ENCODE results near the gene PINLYP. TPM values are rescaled to one million over a fixed set of nuclear protein-coding genes. Genes with fewer than 3 reads are reported as not detected.

Gene PINLYP
- total and polyA plus RNA-seq, 9 of the 15 experiments (the other 6 are each of a cell fraction or from before 2014, with no cell fraction given), result 1.00 to 6.7 (median 2.2) TPM

- no peak overlapping the region for H3K4me3 ChIP-seq
- CTCF ChIA-PET (ENCODE audit: low intra/inter-chr PET ratio), result no interaction called here
- H3K4me2 ChIP-seq (ENCODE audit: insufficient read depth, low read length), result no peak overlapping the region
- DNase-seq (ENCODE audit: extremely low read depth in 1 of 4, low spot score in 3 of 4), result no peak
- H2AFZ ChIP-seq (ENCODE audit: low read depth, low read length), result no peak overlapping the region
- 89% methylated on average over 6 of the region's 6 CpGs for WGBS (ENCODE audit: insufficient coverage, low coverage, missing lambda C conversion rate)
- no peak overlapping the region; the same call in 2 of the 3 replicates for H3K27ac ChIP-seq (ENCODE audit: extremely low read depth, low read depth, low read length)
- H3K9me1 ChIP-seq (ENCODE audit: control insufficient read depth, insufficient read depth, low read length), result no peaks in the 10 kb centered on the region
- intact Hi-C loops (cut with micrococcal nuclease) (no loop called here), in situ Hi-C loops (cut with MboI) (no loop called here)
- H3K9me3 ChIP-seq (replicated peaks; ENCODE audit: control insufficient read depth, insufficient read depth, low read depth, low read length), result no peaks in the 10 kb centered on the region
- POLR2A ChIA-PET, result interaction anchor here (0.6 to 3.6 kb wide), 2 partner anchors 9 to 87 kb away, joined by 4 to 19 read pairs; no protein-coding TSS in a partner anchor
- no TSS peak for BruUV-seq (replicated peaks)
- no peaks in the 10 kb centered on the region for H3K79me2 ChIP-seq (ENCODE audit: control insufficient read depth, insufficient read depth, low read length)
- H4K20me1 ChIP-seq (replicated peaks; ENCODE audit: control insufficient read depth, insufficient read depth, low read length), result no peaks in the 10 kb centered on the region; the same call in 1 of the 2 replicates
- ATAC-seq, result no peak
- H3K9ac ChIP-seq (ENCODE audit: insufficient read depth in 1 of 2, low read depth in 2 of 2, low read length in 2 of 2), result no peak overlapping the region
- peaks cover 45% of the 10 kb centered on the region; the same call in 2 of the 3 replicates for H3K36me3 ChIP-seq (ENCODE audit: control insufficient read depth, insufficient read depth, low read length)
- H3K4me1 ChIP-seq (replicated peaks in 1 of 2; ENCODE audit: control insufficient read depth in 2 of 2, insufficient read depth in 2 of 2, low read length in 2 of 2), result peaks cover 3 to 4% of the 10 kb centered on the region in 2 experiments; a peak in 4 of 5 replicates
- TF ChIP-seq CHD1 (IDR thresholded peaks at IDR 0.05; ENCODE audit: low read length), result no peak
- no peak for TF ChIP-seq HNRNPLL (IDR thresholded peaks at IDR 0.05; ENCODE audit: low read depth, low read length, poor library complexity, severe bottlenecking)
- TF ChIP-seq ZNF766 (CRISPR knock-in tag; conservative IDR thresholded peaks at IDR 0.05), result no peak
- TF ChIP-seq ZNF408 (CRISPR knock-in tag; IDR thresholded peaks at IDR 0.05; ENCODE audit: low read depth), result no peak
- TF ChIP-seq PRMT5 (CRISPR knock-in tag; IDR thresholded peaks at IDR 0.05), result no peak
- no peak for TF ChIP-seq RNF219 (CRISPR knock-in tag; IDR thresholded peaks at IDR 0.05)
- TF ChIP-seq ELK3 (CRISPR knock-in tag; IDR thresholded peaks at IDR 0.05), result no peak
- no peak for TF ChIP-seq JUN (IDR thresholded peaks at IDR 0.05; ENCODE audit: borderline replicate concordance, low read depth, low read length)
- TF ChIP-seq JUN (CRISPR knock-in tag; IDR thresholded peaks at IDR 0.05; ENCODE audit: borderline replicate concordance), result no peak
- no peak for TF ChIP-seq ETV5 (CRISPR knock-in tag; IDR thresholded peaks at IDR 0.05; ENCODE audit: low read depth)
- TF ChIP-seq ZHX1 (conservative IDR thresholded peaks at IDR 0.05; ENCODE audit: low read length), result no peak
- no peak for TF ChIP-seq ZNF184 (CRISPR knock-in tag; IDR thresholded peaks at IDR 0.05)
- H3K27me3 ChIP-seq (ENCODE audit: control insufficient read depth in 2 of 2, insufficient read depth in 2 of 2, low read length in 2 of 2), result no peaks in the 10 kb centered on the region
- FAIRE-seq, result no peak
Measured at GRCh38 chr19:43562226-43562697, 13.3 kb upstream of the PINLYP start.

All from K562 (cell line).